Thyroid gland (tissue), 4 donors: Measurements from ENCODE around the gene PRM2. TPM values are rescaled to one million over a fixed set of nuclear protein-coding genes. Genes with fewer than 3 reads are reported as not detected.

Source experiments
- DNase-seq, 2 donors: peaks; one replicate each; pipeline ENCODE4 v3.0.0-alpha.2; 2019
- H3K27ac ChIP-seq, 3 donors: fragments of 200-600 bp; sonication (generic); 1 replicate in 2 of 3; 2 replicates in 1 of 3; pipeline ENCODE4 v1.5.1; 2016 to 2019; ENCODE audit warnings: mild to moderate bottlenecking in 1 of 3, moderate library complexity in 1 of 3
- H3K27me3 ChIP-seq: fragments of 200-600 bp; sonication (generic); one replicate; pipeline ENCODE4 v1.5.1; 2019
- H3K36me3 ChIP-seq, 2 donors: fragments of 200-600 bp; sonication (generic); one replicate each; pipeline ENCODE4 v1.5.1; 2016 to 2019
- H3K4me1 ChIP-seq, 2 donors: fragments of 200-600 bp; sonication (generic); one replicate each; pipeline ENCODE4 v1.5.1; 2017 to 2019
- H3K4me3 ChIP-seq, 3 donors: fragments of 200-600 bp; sonication (generic); replicated peaks in 1 of 3; 1 replicate in 2 of 3; 2 replicates in 1 of 3; pipeline ENCODE4 v1.5.1; 2016; ENCODE audit warnings: mild to moderate bottlenecking in 1 of 3
- H3K9me3 ChIP-seq: fragments of 200-600 bp; sonication (generic); one replicate; pipeline ENCODE4 v1.5.1; 2017
- CTCF ChIP-seq, 6 experiments: fragments of 200-600 bp in 3 of 6; fragments of 450-650 bp in 3 of 6; sonication (generic) in 3 of 6; IDR thresholded peaks; one replicate each; pipeline ENCODE4 v1.5.1; 2016 to 2019; ENCODE audit warnings: antibody characterized with exemption in 6 of 6, mild to moderate bottlenecking in 2 of 6, inconsistent platforms in 1 of 6, moderate library complexity in 1 of 6
- POLR2A ChIP-seq, 2 donors: fragments of 450-650 bp; IDR thresholded peaks; one replicate each; pipeline ENCODE4 v1.6.1; 2017; ENCODE audit warnings: antibody characterized with exemption in 2 of 2, mild to moderate bottlenecking in 2 of 2, moderate library complexity in 1 of 2
- WGBS, 2 donors: methylation state at CpG; one replicate each; pipeline ENCODE4 v1.1.5; 2017; 5-methylcytosine and 5-hydroxymethylcytosine counted together
- intact Hi-C: fragments of 100-400 bp; cut with DNase I; formaldehyde crosslinking; loops from one replicate; pipeline ENCODE4 v1.15.1; 2023
- total RNA-seq, 4 donors: library from RNA; depleted of rRNA; stranded (reverse); fragments of >200 nt; gene quantifications; one replicate each; pipeline ENCODE4 v1.2.3, GENCODE V29; 2016

PRM2 gene
- total RNA-seq, 4 donors from 2014 or later, result 8.2 to 64.4 TPM; not detected in 2

DNA sequence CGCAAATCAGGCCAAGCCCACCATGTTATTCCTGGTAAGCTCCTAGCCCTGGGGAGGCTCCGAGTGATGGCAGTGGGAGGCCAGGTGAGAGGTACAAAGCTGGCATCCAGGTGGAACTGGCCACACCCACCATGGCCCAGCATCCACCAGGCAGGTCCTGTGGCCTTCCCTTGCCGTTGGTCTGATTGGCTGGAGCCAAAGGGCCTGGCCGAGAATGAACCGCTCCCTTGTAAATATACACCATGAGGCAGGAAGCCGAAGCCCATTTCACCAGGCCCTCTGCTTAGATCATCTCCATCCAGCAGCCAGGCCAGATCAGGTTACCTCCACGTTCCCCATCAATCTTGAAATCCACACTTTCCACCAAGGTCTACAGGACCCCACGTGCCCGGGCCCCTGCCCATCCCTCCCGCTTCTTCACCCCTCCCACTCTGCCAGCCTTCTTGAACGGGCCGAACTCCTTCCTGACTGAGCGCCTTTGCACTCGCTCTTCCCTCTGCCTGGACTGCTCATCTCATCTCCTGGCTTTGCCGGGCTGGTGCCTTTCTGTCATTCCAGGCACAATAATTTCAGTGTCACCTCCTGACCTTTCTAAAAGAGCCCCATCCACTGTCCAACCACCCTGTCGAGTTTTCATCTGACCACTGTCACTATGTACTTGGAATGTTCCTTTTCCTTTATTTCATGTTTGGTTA is 26.0 kb downstream of the PRM2 start:
- intact Hi-C loops, result no loop called here
- TF ChIP-seq CTCF (IDR thresholded peaks at IDR 0.05) (no peak), POLR2A (IDR thresholded peaks at IDR 0.05) (no peak)
- H3K27ac ChIP-seq, result no peak overlapping the region
- H3K9me3 ChIP-seq, result no peaks in the 10 kb centered on the region
- no peaks in the 10 kb centered on the region for H3K36me3 ChIP-seq
- H3K4me3 ChIP-seq, result no peak overlapping the region
- DNase-seq, result no peak
- H3K27me3 ChIP-seq, result no peaks in the 10 kb centered on the region
- peaks cover 4 to 14% of the 10 kb centered on the region in 2 donors for H3K4me1 ChIP-seq
- 70 to 76% methylated on average over 14 to 16 of the region's 16 CpGs for WGBS, 2 donors

- WGBS, 2 donors, result 93 to 97% methylated on average over 52 to 60 of the region's 63 CpGs
- H3K27me3 ChIP-seq, result no peaks in the 10 kb centered on the region
- intact Hi-C loops, result no loop called here
- no peaks in the 10 kb centered on the region for H3K9me3 ChIP-seq
- no peak overlapping the region for H3K27ac ChIP-seq
- no peak overlapping the region for H3K4me3 ChIP-seq
- H3K4me1 ChIP-seq, result peaks cover 2 to 10% of the 10 kb centered on the region in 2 donors
- no peak for TF ChIP-seq POLR2A (IDR thresholded peaks at IDR 0.05)
- no peak for TF ChIP-seq CTCF (IDR thresholded peaks at IDR 0.05)
- H3K36me3 ChIP-seq, result no peaks in the 10 kb centered on the region
- DNase-seq, result no peak
Observed at GRCh38 chr16:11249233-11250061, 26.8 kb downstream of the PRM2 start.

- TF ChIP-seq POLR2A (IDR thresholded peaks at IDR 0.05), result no peak
- no peak for TF ChIP-seq CTCF (IDR thresholded peaks at IDR 0.05)
Observed at GRCh38 chr16:11248133-11248532, 28.1 kb downstream of the PRM2 start.

DNA sequence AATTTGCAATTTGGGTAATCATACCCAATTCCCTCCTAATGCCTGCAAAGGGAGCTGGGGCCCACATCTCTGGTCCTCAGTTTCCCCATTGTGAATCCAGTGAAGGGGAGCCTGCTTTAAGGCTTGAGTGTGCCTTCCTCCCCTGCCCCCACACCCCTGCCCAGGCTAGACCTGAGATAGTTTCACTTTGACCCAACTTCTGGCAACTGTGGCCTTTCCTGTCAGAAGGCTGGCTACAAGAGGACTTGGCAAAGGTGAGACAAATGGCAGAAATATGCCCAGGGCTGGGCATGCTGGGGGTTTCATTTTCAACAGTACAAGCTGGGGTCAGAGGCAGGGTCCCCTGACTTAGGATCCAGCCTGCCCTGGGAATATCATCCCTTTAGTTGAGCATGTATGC is 30.3 kb downstream of the PRM2 start:
- Histone ChIP-seq H3K9me3 (no peaks in the 10 kb centered on the region), H3K27ac (no peak overlapping the region), H3K4me1 (no peaks in the 10 kb centered on the region), H3K27me3 (no peaks in the 10 kb centered on the region), H3K36me3 (no peaks in the 10 kb centered on the region), H3K4me3 (no peak overlapping the region)
- DNase-seq, result no peak
- intact Hi-C loops, result no loop called here
- TF ChIP-seq CTCF (IDR thresholded peaks at IDR 0.05) (no peak), POLR2A (IDR thresholded peaks at IDR 0.05) (no peak)

More at GRCh38 chr16:11248133-11248532, 28.1 kb downstream of the PRM2 start:
- 96 to 98% methylated on average over 8 of the region's 8 CpGs for WGBS, 2 donors
- DNase-seq, result no peak
- H3K4me3 ChIP-seq, result no peak overlapping the region
- no peak overlapping the region for H3K27ac ChIP-seq
- H3K27me3 ChIP-seq, result no peaks in the 10 kb centered on the region
- no peaks in the 10 kb centered on the region for H3K36me3 ChIP-seq
- no peaks in the 10 kb centered on the region for H3K4me1 ChIP-seq
- intact Hi-C loops, result no loop called here
- H3K9me3 ChIP-seq, result no peaks in the 10 kb centered on the region

GRCh38 chr16:11245222-11245737 is 31.0 kb downstream of the PRM2 start:
- no peak overlapping the region for H3K4me3 ChIP-seq
- no peaks in the 10 kb centered on the region for H3K27me3 ChIP-seq
- H3K36me3 ChIP-seq, result no peaks in the 10 kb centered on the region
- H3K9me3 ChIP-seq, result no peaks in the 10 kb centered on the region
- TF ChIP-seq POLR2A (IDR thresholded peaks at IDR 0.05), result no peak
- TF ChIP-seq CTCF (IDR thresholded peaks at IDR 0.05), result no peak
- 84 to 91% methylated on average over 5 of the region's 5 CpGs for WGBS, 2 donors
- H3K27ac ChIP-seq, result no peak overlapping the region
- no peaks in the 10 kb centered on the region for H3K4me1 ChIP-seq
- no peak for DNase-seq
- intact Hi-C loops, result no loop called here
